PC-9 (cell line): ENCODE measurements around the gene JMJD1C.

ENCODE experiments used
- EZH2 ChIP-seq: fragments of 200-600 bp; sonication (generic); IDR thresholded peaks from 2 replicates; pipeline ENCODE4 v1.8.0; 2017; ENCODE audit warnings: antibody characterized with exemption, low read depth
- TF ChIP-seq, protein P1 (sequence below): fragments of 200-600 bp; sonication (generic); conservative IDR thresholded peaks from 2 replicates; pipeline ENCODE4 v1.6.1; 2017; ENCODE audit warnings: mixed run types, antibody characterized with exemption, mild to moderate bottlenecking, moderate library complexity

DNA sequence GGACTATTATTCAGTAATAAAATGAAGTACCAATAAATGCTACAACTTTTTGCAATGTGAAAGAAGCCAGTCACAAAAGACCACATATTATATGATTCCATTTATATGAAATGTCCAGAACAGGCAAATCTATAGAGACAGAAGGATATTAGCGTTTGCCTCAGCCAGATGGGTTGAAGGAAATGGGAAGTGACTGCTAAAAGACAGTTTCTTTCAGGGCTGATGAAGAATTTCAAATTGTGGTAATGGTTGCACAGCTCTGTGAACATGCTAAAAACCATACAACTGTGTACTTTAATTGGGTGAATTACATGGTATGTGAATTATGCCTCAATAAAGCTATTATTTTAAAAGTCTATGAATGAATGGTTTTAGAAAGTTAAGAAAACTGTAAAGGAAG lies 31.5 kb upstream of the JMJD1C start:
- TF ChIP-seq, protein P1, sequence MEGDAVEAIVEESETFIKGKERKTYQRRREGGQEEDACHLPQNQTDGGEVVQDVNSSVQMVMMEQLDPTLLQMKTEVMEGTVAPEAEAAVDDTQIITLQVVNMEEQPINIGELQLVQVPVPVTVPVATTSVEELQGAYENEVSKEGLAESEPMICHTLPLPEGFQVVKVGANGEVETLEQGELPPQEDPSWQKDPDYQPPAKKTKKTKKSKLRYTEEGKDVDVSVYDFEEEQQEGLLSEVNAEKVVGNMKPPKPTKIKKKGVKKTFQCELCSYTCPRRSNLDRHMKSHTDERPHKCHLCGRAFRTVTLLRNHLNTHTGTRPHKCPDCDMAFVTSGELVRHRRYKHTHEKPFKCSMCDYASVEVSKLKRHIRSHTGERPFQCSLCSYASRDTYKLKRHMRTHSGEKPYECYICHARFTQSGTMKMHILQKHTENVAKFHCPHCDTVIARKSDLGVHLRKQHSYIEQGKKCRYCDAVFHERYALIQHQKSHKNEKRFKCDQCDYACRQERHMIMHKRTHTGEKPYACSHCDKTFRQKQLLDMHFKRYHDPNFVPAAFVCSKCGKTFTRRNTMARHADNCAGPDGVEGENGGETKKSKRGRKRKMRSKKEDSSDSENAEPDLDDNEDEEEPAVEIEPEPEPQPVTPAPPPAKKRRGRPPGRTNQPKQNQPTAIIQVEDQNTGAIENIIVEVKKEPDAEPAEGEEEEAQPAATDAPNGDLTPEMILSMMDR = no peak
- TF ChIP-seq EZH2 = no peak
